ENCODE results near the gene ARHGAP21. TPM values are rescaled to one million over a fixed set of nuclear protein-coding genes. Genes with fewer than 3 reads are reported as not detected.
"Not testable (repeated sequence)": the region's sequence is repeated elsewhere in the genome, so short reads cannot be mapped to it uniquely, and the experiment has no call there.

Gene ARHGAP21
- total RNA-seq, 2 experiments from 2014 or later, result 18.8 to 19.8 TPM

DNA sequence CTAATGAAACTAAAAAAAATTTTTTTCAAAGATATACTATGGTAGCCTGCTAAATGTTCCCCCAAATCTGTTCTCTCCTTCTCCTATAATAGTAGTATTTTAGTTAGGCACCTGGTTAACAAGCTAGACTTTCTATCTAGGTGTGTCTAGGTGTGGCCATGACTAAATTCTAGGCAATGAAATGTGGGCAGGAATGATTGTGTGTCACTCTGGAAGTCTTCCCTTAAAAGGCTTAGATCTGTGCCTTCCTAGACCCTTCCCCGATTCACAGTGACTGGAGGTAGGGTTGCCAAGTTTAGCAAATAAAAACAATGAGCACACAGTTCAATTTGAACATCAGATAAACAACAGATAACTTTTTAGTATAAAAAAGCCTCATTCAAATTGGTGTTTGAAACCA is 8.3 kb upstream of the ARHGAP21 start:
- CTCF ChIA-PET, result no interaction called here
- DNase-seq (no peak), ATAC-seq (no peak)
- intact Hi-C loops (cut with micrococcal nuclease), result no loop called here
- Mint-ChIP-seq H3K4me3 (no peak overlapping the region), H3K9me3 (no peaks in the 10 kb centered on the region), H3K36me3 (ENCODE audit: low read depth) (no peaks in the 10 kb centered on the region), H3K27me3 (no peaks in the 10 kb centered on the region), H3K4me1 (ENCODE audit: low read depth) (peaks cover 2% of the 10 kb centered on the region), H3K27ac (no peak overlapping the region)
- TF ChIP-seq, protein P1, sequence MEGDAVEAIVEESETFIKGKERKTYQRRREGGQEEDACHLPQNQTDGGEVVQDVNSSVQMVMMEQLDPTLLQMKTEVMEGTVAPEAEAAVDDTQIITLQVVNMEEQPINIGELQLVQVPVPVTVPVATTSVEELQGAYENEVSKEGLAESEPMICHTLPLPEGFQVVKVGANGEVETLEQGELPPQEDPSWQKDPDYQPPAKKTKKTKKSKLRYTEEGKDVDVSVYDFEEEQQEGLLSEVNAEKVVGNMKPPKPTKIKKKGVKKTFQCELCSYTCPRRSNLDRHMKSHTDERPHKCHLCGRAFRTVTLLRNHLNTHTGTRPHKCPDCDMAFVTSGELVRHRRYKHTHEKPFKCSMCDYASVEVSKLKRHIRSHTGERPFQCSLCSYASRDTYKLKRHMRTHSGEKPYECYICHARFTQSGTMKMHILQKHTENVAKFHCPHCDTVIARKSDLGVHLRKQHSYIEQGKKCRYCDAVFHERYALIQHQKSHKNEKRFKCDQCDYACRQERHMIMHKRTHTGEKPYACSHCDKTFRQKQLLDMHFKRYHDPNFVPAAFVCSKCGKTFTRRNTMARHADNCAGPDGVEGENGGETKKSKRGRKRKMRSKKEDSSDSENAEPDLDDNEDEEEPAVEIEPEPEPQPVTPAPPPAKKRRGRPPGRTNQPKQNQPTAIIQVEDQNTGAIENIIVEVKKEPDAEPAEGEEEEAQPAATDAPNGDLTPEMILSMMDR (IDR thresholded peaks at IDR 0.05), result no peak
- POLR2A ChIA-PET, result no interaction called here

DNA sequence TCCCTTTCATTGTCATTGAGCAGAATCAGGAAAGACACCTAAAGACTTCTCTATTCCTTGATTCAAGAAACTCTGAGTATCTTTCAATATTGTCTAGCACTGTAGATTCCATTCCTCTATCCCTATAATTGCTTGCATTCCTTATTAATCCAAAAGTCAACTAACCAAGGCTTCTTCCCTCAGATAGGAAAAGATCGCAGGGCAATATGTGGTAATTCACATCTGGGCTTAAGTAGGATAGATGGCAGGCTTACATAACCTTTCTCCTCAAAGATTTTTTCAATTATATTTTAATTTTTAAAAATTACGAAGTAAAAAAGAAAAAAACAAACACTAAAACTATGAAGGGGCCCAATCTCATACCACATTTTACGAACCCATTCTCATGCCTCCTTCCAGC is 7.1 kb upstream of the ARHGAP21 start:
- no peak for ATAC-seq
- Mint-ChIP-seq H3K27ac (no peak overlapping the region), H3K9me3 (no peaks in the 10 kb centered on the region), H3K4me3 (no peak overlapping the region), H3K4me1 (ENCODE audit: low read depth) (peaks cover 2% of the 10 kb centered on the region), H3K36me3 (ENCODE audit: low read depth) (no peaks in the 10 kb centered on the region), H3K27me3 (no peaks in the 10 kb centered on the region)
- TF ChIP-seq, protein P1 (IDR thresholded peaks at IDR 0.05), result no peak
- ChIA-PET POLR2A (no interaction called here), CTCF (no interaction called here)
- intact Hi-C loops (cut with micrococcal nuclease), result no loop called here
- no peak for DNase-seq

DNA sequence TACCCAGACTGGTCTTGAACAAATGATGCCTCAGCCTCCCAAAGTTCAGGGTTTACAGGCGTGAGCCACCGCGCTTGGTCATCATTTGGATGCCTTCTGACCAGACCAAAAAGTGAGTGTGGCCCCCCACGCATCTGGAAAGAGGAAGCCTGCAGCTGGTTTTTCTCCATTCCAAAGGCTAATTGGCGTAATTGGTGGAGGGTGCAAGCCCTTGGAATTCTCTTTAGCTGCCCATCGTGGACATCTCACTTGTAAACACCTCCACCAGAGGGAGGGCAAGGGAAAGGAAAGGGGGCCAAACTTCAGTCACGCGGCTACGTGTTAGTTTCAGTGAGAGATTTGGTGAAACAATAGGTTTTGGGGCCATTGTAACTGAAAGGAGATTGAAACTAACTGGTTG is 4.1 kb upstream of the ARHGAP21 start:
- ATAC-seq (no peak), DNase-seq (peak; percentile 22)
- ChIA-PET POLR2A (interaction anchor here (1.0 kb wide), 1 partner anchor 21 kb away, joined by 3 read pairs; no protein-coding TSS in a partner anchor), CTCF (interaction anchor here (1.2 to 1.6 kb wide), 4 partner anchors 102 to 352 kb away, joined by 3 read pairs; no protein-coding TSS in a partner anchor)
- no peaks in the 10 kb centered on the region for H3K27me3 Mint-ChIP-seq
- no peak overlapping the region for H3K4me3 Mint-ChIP-seq
- H3K4me1 Mint-ChIP-seq (ENCODE audit: low read depth), result peaks cover 7% of the 10 kb centered on the region
- TF ChIP-seq, protein P1 (IDR thresholded peaks at IDR 0.05), result no peak
- intact Hi-C loops (cut with micrococcal nuclease), result loop anchor here (10.0 kb wide), 1 partner anchor 287 kb away; the partner anchor contains the start of genes ENKUR and THNSL1
- H3K27ac Mint-ChIP-seq, result no peak overlapping the region
- H3K9me3 Mint-ChIP-seq, result no peaks in the 10 kb centered on the region
- no peaks in the 10 kb centered on the region for H3K36me3 Mint-ChIP-seq (ENCODE audit: low read depth)

DNA sequence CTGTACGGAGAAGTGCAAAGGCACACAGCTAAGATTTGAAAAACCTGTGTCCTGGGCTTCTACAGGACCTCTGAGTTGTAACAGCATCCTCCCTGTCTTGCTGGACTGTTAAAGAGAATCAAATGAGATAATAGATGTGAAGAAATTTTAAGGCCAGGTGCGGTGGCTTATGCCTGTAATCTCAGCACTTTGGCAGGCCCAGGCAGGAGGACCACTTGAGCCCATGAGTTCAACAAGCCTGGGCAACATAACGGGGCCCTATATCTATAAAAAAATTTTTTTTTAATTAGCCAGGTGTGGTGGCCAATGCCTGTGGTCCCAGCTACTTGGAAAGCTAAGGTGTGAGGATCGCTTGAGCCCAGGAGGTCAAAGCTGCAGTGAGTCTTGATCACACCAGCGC is 2.9 kb upstream of the ARHGAP21 start:
- peaks cover 15% of the 10 kb centered on the region for H3K4me1 Mint-ChIP-seq (ENCODE audit: low read depth)
- ATAC-seq (no peak), DNase-seq (no peak)
- POLR2A ChIA-PET, result no interaction called here
- CTCF ChIA-PET, result no interaction called here
- TF ChIP-seq, protein P1 (IDR thresholded peaks at IDR 0.05), result no peak
- no peaks in the 10 kb centered on the region for H3K9me3 Mint-ChIP-seq
- H3K27me3 Mint-ChIP-seq, result no peaks in the 10 kb centered on the region
- H3K27ac Mint-ChIP-seq, result no peak overlapping the region
- H3K36me3 Mint-ChIP-seq (ENCODE audit: low read depth), result no peaks in the 10 kb centered on the region
- no peak overlapping the region for H3K4me3 Mint-ChIP-seq
- intact Hi-C loops (cut with micrococcal nuclease), result loop anchor here (10.0 kb wide), 1 partner anchor 288 kb away; the partner anchor contains the start of genes ENKUR and THNSL1

DNA sequence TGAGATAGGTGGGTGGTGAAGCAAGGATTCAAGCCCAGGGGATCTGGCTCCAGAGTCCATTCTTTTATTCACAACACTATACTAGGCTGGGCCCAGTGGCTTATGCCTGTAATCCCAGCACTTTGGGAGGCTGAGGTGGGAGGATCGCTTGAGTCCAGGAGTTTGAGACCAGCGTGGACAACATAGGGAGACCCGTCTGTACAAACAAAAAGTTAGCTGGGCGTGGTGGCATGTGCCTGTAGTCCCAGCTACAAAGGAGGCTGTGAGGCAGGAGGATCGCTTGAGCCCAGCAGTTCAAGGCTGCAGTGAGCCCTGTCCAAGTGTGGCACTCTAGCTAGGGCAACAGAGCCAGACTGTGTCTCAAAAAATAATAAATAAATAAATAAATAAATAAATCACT is 2.3 kb upstream of the ARHGAP21 start:
- H3K36me3 Mint-ChIP-seq (ENCODE audit: low read depth); H3K27ac Mint-ChIP-seq; H3K9me3 Mint-ChIP-seq; ATAC-seq; CTCF ChIA-PET; DNase-seq; POLR2A ChIA-PET; H3K27me3 Mint-ChIP-seq; H3K4me3 Mint-ChIP-seq: not testable (repeated sequence)
- intact Hi-C loops (cut with micrococcal nuclease), result loop anchor here (10.0 kb wide), 1 partner anchor 289 kb away; the partner anchor contains the start of genes ENKUR and THNSL1
- H3K4me1 Mint-ChIP-seq (ENCODE audit: low read depth), result peaks cover 19% of the 10 kb centered on the region
